K562 (cell line): ENCODE results near the gene SHMT1. TPM values are rescaled to one million over a fixed set of nuclear protein-coding genes. Genes with fewer than 3 reads are reported as not detected.

Experiments used
- CEBPG ChIP-seq, 3 experiments: fragments of 200-800 bp in 1 of 3; sonication (Bioruptor generic) in 1 of 3; sonication (generic) in 1 of 3; formaldehyde crosslinking in 1 of 3; IDR thresholded peaks in 2 of 3; conservative IDR thresholded peaks in 1 of 3; 2 replicates each; pipeline versions ENCODE4 v1.6.1 to v1.8.0; 2016 to 2022; ENCODE audit warnings: missing compliant biosample characterization in 2 of 3, missing genetic modification characterization in 2 of 3, mild to moderate bottlenecking in 1 of 3, missing genetic modification reagents in 1 of 3
- CLOCK ChIP-seq: fragments of 250-450 bp; sonication (Bioruptor Pico); IDR thresholded peaks from 2 replicates; pipeline ENCODE4 v1.4.0; 2020; ENCODE audit warnings: mild to moderate bottlenecking, moderate library complexity, borderline replicate concordance
- DLX4 ChIP-seq: fragments of 250-450 bp; sonication (Bioruptor Pico); IDR thresholded peaks from 2 replicates; pipeline ENCODE4 v1.6.1; 2021; ENCODE audit warnings: mild to moderate bottlenecking
- E2F3 ChIP-seq: fragments of 250-450 bp; sonication (Bioruptor Pico); IDR thresholded peaks from 2 replicates; pipeline ENCODE4 v1.4.0; 2020; ENCODE audit warnings: mild to moderate bottlenecking
- E2F6 ChIP-seq, 2 experiments: IDR thresholded peaks; 2 replicates each; pipeline ENCODE4 v1.6.1; 2011; ENCODE audit warnings: borderline replicate concordance in 1 of 2, control low read depth in 1 of 2, low read depth in 1 of 2, low read length in 1 of 2, mild to moderate bottlenecking in 1 of 2, mixed read lengths in 1 of 2, moderate library complexity in 1 of 2; ENCODE audit not compliant: insufficient read depth in 1 of 2, insufficient read length in 1 of 2, poor library complexity in 1 of 2, severe bottlenecking in 1 of 2; ENCODE audit errors: extremely low read depth in 1 of 2
- MCM3 ChIP-seq: fragments of 450-650 bp; IDR thresholded peaks from 2 replicates; pipeline ENCODE4 v1.6.1; 2016
- NFE2L1 ChIP-seq: fragments of 450-650 bp; IDR thresholded peaks from 2 replicates; pipeline ENCODE4 v1.6.1; 2016; ENCODE audit warnings: missing genetic modification characterization, low read depth, mild to moderate bottlenecking, missing compliant biosample characterization, moderate library complexity, borderline replicate concordance
- PTTG1 ChIP-seq: fragments of 450-650 bp; IDR thresholded peaks from 2 replicates; pipeline ENCODE4 v1.6.1; 2016; ENCODE audit warnings: low read depth, mild to moderate bottlenecking, missing genetic modification characterization, missing compliant biosample characterization
- RBM25 ChIP-seq: fragments of 200-400 bp; formaldehyde crosslinking; IDR thresholded peaks from 2 replicates; pipeline ENCODE4 v1.6.1; 2018; ENCODE audit warnings: low read length, low read depth, moderate library complexity; ENCODE audit not compliant: severe bottlenecking
- SUPT5H ChIP-seq: fragments of 450-650 bp; IDR thresholded peaks from 2 replicates; pipeline ENCODE4 v1.6.1; 2016
- TBP ChIP-seq: optimal IDR thresholded peaks from 2 replicates; pipeline ENCODE3; 2011; ENCODE audit warnings: low read depth, low read length, improper control_type of control experiment
- ZBTB12 ChIP-seq: fragments of 250-450 bp; sonication (Bioruptor Pico); IDR thresholded peaks from 2 replicates; pipeline ENCODE4 v1.4.0; 2020
- ZNF511 ChIP-seq: sonication (generic); formaldehyde crosslinking; IDR thresholded peaks from 2 replicates; pipeline ENCODE4 v1.8.0; 2022; ENCODE audit warnings: mild to moderate bottlenecking, missing genetic modification reagents
- ZNF592 ChIP-seq: fragments of 450-650 bp; IDR thresholded peaks from 2 replicates; pipeline ENCODE4 v1.6.1; 2017; ENCODE audit warnings: antibody characterized with exemption, mild to moderate bottlenecking
- polyA plus RNA-seq, 8 experiments: library from polyadenylated mRNA; depleted of rRNA in 4 of 8; stranded (reverse) in 5 of 8; unstranded in 3 of 8; fragments of >200 nt; fragmentation: Nextera tagmentation in 2 of 8; fragmentation: Illumina TruSeq in 1 of 8; extraction: Ambion mirVana in 2 of 8; extraction: Trizol in 1 of 8; gene quantifications; 2 replicates each; pipeline versions ENCODE4 v1.2.1 to v1.2.3, GENCODE V29; 2011 to 2014; ENCODE audit warnings: inconsistent platforms in 1 of 8, missing spikeins in 1 of 8
- total RNA-seq, 7 experiments: library from RNA; depleted of rRNA in 6 of 7; stranded (reverse); fragments of >200 nt in 6 of 7; fragmentation: Illumina TruSeq in 2 of 7; extraction: Trizol in 2 of 7; gene quantifications; 2 replicates each; pipeline versions ENCODE4 v1.2.1 to v1.2.3, GENCODE V29; 2011 to 2021; ENCODE audit warnings: low replicate concordance in 1 of 7

SHMT1 gene
- total and polyA plus RNA-seq, 9 of the 15 experiments (the other 6 are each of a cell fraction or from before 2014, with no cell fraction given), result 3.3 to 31.2 (median 23.3) TPM

- TF ChIP-seq ZNF511 (CRISPR knock-in tag), result no peak
- peak; percentile 52 for TF ChIP-seq TBP
- TF ChIP-seq ZNF592, result no peak
- TF ChIP-seq E2F6 (IDR thresholded peaks at IDR 0.05; ENCODE audit: borderline replicate concordance in 1 of 2, extremely low read depth in 1 of 2, insufficient read depth in 1 of 2, insufficient read length in 1 of 2, low read depth in 1 of 2, low read length in 1 of 2, poor library complexity in 1 of 2, severe bottlenecking in 1 of 2), result peak; percentile 69 to 84
- TF ChIP-seq CEBPG (CRISPR knock-in tag; IDR thresholded peaks at IDR 0.05), result no peak
- no peak for TF ChIP-seq CEBPG (tag; conservative IDR thresholded peaks at IDR 0.05 in 1 of 2, IDR thresholded peaks at IDR 0.05 in 1 of 2)
- TF ChIP-seq CLOCK, result no peak
- TF ChIP-seq NFE2L1 (tag), result no peak
- TF ChIP-seq MCM3, result no peak
- TF ChIP-seq ZBTB12, result no peak
- peak; percentile 96 for TF ChIP-seq RBM25
- no peak for TF ChIP-seq DLX4 (CRISPR knock-in tag)
- TF ChIP-seq E2F3 (CRISPR knock-in tag), result 0 out of 2 replicates have a peak, but pooled peaks have one; percentile 51
- TF ChIP-seq SUPT5H, result peak; percentile 61
- TF ChIP-seq PTTG1 (tag), result no peak
These were observed at the start of gene SHMT1 (continued) for GRCh38 chr17:18363101-18364049.
